Gastroesophageal sphincter (tissue), 4 donors: ENCODE data around the gene CABLES2. TPM values are rescaled to one million over a fixed set of nuclear protein-coding genes. Genes with fewer than 3 reads are reported as not detected.

Experiments used
- ATAC-seq: fragments of 150-250 bp; one replicate; pipeline ENCODE4 v1.9.1; 2016; ENCODE audit warnings: mild to moderate bottlenecking, moderate library complexity
- H3K27ac ChIP-seq, 4 donors: fragments of 200-600 bp; sonication (generic) in 3 of 4; 1 replicate in 3 of 4; 2 replicates in 1 of 4; pipeline ENCODE4 v1.5.1; 2016 to 2019
- H3K27me3 ChIP-seq: fragments of 200-600 bp; sonication (generic); one replicate; pipeline ENCODE4 v1.5.1; 2019
- H3K36me3 ChIP-seq, 2 donors: fragments of 200-600 bp; sonication (generic); one replicate each; pipeline ENCODE4 v1.5.1; 2019; ENCODE audit warnings: control low read depth in 1 of 2
- H3K4me1 ChIP-seq, 3 donors: fragments of 200-600 bp; sonication (generic); 1 replicate in 2 of 3; 2 replicates in 1 of 3; pipeline ENCODE4 v1.5.1; 2016 to 2019; ENCODE audit warnings: control low read depth in 2 of 3
- H3K4me3 ChIP-seq, 2 donors: fragments of 200-600 bp; sonication (generic); one replicate each; pipeline ENCODE4 v1.5.1; 2019; ENCODE audit warnings: mild to moderate bottlenecking in 1 of 2, moderate library complexity in 1 of 2
- H3K9me3 ChIP-seq, 3 donors: fragments of 200-600 bp; sonication (generic); one replicate each; pipeline ENCODE4 v1.5.1; 2017 to 2019; ENCODE audit warnings: control low read depth in 2 of 3
- CTCF ChIP-seq, 4 experiments: fragments of 200-600 bp in 2 of 4; fragments of 450-650 bp in 2 of 4; sonication (generic) in 1 of 4; IDR thresholded peaks; one replicate each; pipeline ENCODE4 v1.5.1; 2017 to 2019; ENCODE audit warnings: antibody characterized with exemption in 4 of 4, mild to moderate bottlenecking in 2 of 4, moderate library complexity in 2 of 4
- EP300 ChIP-seq: sonication (generic); formaldehyde crosslinking; IDR thresholded peaks from one replicate; pipeline ENCODE4 v1.6.1; 2017; ENCODE audit warnings: antibody characterized with exemption, mild to moderate bottlenecking
- POLR2A ChIP-seq, 2 donors: fragments of 450-650 bp; IDR thresholded peaks; one replicate each; pipeline ENCODE4 v1.6.1; 2017; ENCODE audit warnings: antibody characterized with exemption in 2 of 2, mild to moderate bottlenecking in 2 of 2, moderate library complexity in 1 of 2
- POLR2AphosphoS5 ChIP-seq: sonication (generic); formaldehyde crosslinking; IDR thresholded peaks from one replicate; pipeline ENCODE4 v1.6.1; 2017; ENCODE audit warnings: antibody characterized with exemption
- WGBS, 2 donors: methylation state at CpG; one replicate each; pipeline ENCODE4 v1.1.5; 2018; ENCODE audit warnings: low coverage in 1 of 2; 5-methylcytosine and 5-hydroxymethylcytosine counted together
- total RNA-seq, 4 donors: library from RNA; depleted of rRNA; stranded (reverse); fragments of >200 nt; gene quantifications; one replicate each; pipeline ENCODE4 v1.1.0, GENCODE V29; 2016

The CABLES2 gene
- total RNA-seq, 4 donors from 2014 or later: 2.7 to 9.8 (median 3.8) TPM

- Histone ChIP-seq H3K4me3 (no peak overlapping the region), H3K27ac (no peak overlapping the region), H3K36me3 (no peaks in the 10 kb centered on the region), H3K9me3 (no peaks in the 10 kb centered on the region), H3K4me1 (peaks cover 0 to 19% (median 4%) of the 10 kb centered on the region in 3 donors), H3K27me3 (peaks cover 21% of the 10 kb centered on the region)
- TF ChIP-seq POLR2AphosphoS5: no peak
- TF ChIP-seq CTCF (IDR thresholded peaks at IDR 0.05): no peak
- TF ChIP-seq POLR2A (IDR thresholded peaks at IDR 0.05): no peak
- TF ChIP-seq EP300: no peak
- no peak for ATAC-seq
- WGBS, 2 donors: no CpG with 5 or more reads among the region's 10 CpGs
Measured at GRCh38 chr20:62430311-62430853, 23.3 kb upstream of the CABLES2 start.

GRCh38 chr20:62429455-62430310, 22.6 kb upstream of the CABLES2 start:
- Histone ChIP-seq H3K4me1 (peaks cover 0 to 18% (median 4%) of the 10 kb centered on the region in 3 donors), H3K36me3 (no peaks in the 10 kb centered on the region), H3K4me3 (no peak overlapping the region), H3K27me3 (peaks cover 28% of the 10 kb centered on the region), H3K9me3 (no peaks in the 10 kb centered on the region), H3K27ac (no peak overlapping the region)
- TF ChIP-seq EP300: no peak
- TF ChIP-seq POLR2AphosphoS5: no peak
- TF ChIP-seq POLR2A (IDR thresholded peaks at IDR 0.05): no peak
- TF ChIP-seq CTCF (IDR thresholded peaks at IDR 0.05): no peak
- 78% methylated on average over 4 of the region's 23 CpGs; no CpG with 5 or more reads in 1 of the 2 donors for WGBS, 2 donors
- no peak for ATAC-seq

GRCh38 chr20:62428396-62429295, 21.6 kb upstream of the CABLES2 start:
- no peak overlapping the region for H3K27ac ChIP-seq
- TF ChIP-seq CTCF (IDR thresholded peaks at IDR 0.05) (no peak), POLR2AphosphoS5 (no peak), EP300 (no peak), POLR2A (IDR thresholded peaks at IDR 0.05) (no peak)
- no peaks in the 10 kb centered on the region for H3K36me3 ChIP-seq
- ATAC-seq: no peak
- no peak overlapping the region for H3K4me3 ChIP-seq
- H3K9me3 ChIP-seq: no peaks in the 10 kb centered on the region
- H3K27me3 ChIP-seq: peaks cover 38% of the 10 kb centered on the region
- H3K4me1 ChIP-seq: peaks cover 0 to 8% (median 0%) of the 10 kb centered on the region in 3 donors
- 55 to 67% methylated on average over 3 to 13 of the region's 31 CpGs for WGBS, 2 donors

GRCh38 chr20:62428002-62428372, 20.9 kb upstream of the CABLES2 start:
- TF ChIP-seq EP300 (no peak), POLR2AphosphoS5 (no peak), POLR2A (IDR thresholded peaks at IDR 0.05) (no peak), CTCF (IDR thresholded peaks at IDR 0.05) (no peak)
- no CpG with 5 or more reads among the region's 10 CpGs for WGBS, 2 donors
- Histone ChIP-seq H3K4me1 (peaks cover 0 to 1% (median 0%) of the 10 kb centered on the region in 3 donors), H3K27ac (no peak overlapping the region), H3K36me3 (no peaks in the 10 kb centered on the region), H3K27me3 (peaks cover 45% of the 10 kb centered on the region), H3K9me3 (no peaks in the 10 kb centered on the region), H3K4me3 (no peak overlapping the region)
- ATAC-seq: no peak
